ENCODE measurements around the gene C11orf86.

The C11orf86 gene

GRCh38 chr11:66937193-66937733 is 37.8 kb upstream of the C11orf86 start:
- H3K4me3 ChIP-seq (ENCODE audit: low read depth, low read length): no peak overlapping the region
- POLR2A ChIA-PET: no interaction called here
- no peak for DNase-seq (ENCODE audit: low read depth, low spot score)
- TF ChIP-seq CTCF (IDR thresholded peaks at IDR 0.05; ENCODE audit: insufficient read depth, low read length, missing control alignments): no peak
- CTCF ChIA-PET: interaction anchor here (0.6 to 1.1 kb wide), 2 partner anchors 38 to 104 kb away, joined by 3 read pairs; partner anchors contain the start of gene C11orf86

- ChIA-PET CTCF (no interaction called here), POLR2A (no interaction called here)
- TF ChIP-seq CTCF (IDR thresholded peaks at IDR 0.05; ENCODE audit: insufficient read depth, low read length, missing control alignments): no peak
Observed at GRCh38 chr11:66938582-66939135, 36.4 kb upstream of the C11orf86 start.

GRCh38 chr11:66950112-66950535 is 25.0 kb upstream of the C11orf86 start:
- TF ChIP-seq CTCF (IDR thresholded peaks at IDR 0.05; ENCODE audit: insufficient read depth, low read length, missing control alignments): no peak
- ChIA-PET CTCF (no interaction called here), POLR2A (no interaction called here)
- no peak overlapping the region for H3K4me3 ChIP-seq (ENCODE audit: low read depth, low read length)
- no peak for DNase-seq (ENCODE audit: low read depth, low spot score)

More at GRCh38 chr11:66938582-66939135, 36.4 kb upstream of the C11orf86 start:
- no peak overlapping the region for H3K4me3 ChIP-seq (ENCODE audit: low read depth, low read length)
- no peak for DNase-seq (ENCODE audit: low read depth, low spot score)

GRCh38 chr11:66951135-66951534 is 24.0 kb upstream of the C11orf86 start:
- CTCF ChIA-PET: interaction anchor here (0.6 kb wide), 1 partner anchor 57 kb away, joined by 4 read pairs; no protein-coding TSS in a partner anchor
- POLR2A ChIA-PET: no interaction called here
- DNase-seq (ENCODE audit: low read depth, low spot score): no peak
- no peak for TF ChIP-seq CTCF (IDR thresholded peaks at IDR 0.05; ENCODE audit: insufficient read depth, low read length, missing control alignments)
- H3K4me3 ChIP-seq (ENCODE audit: low read depth, low read length): no peak overlapping the region

- POLR2A ChIA-PET: no interaction called here
Observed at GRCh38 chr11:66951927-66952337, 23.2 kb upstream of the C11orf86 start.

More at GRCh38 chr11:66951927-66952337, 23.2 kb upstream of the C11orf86 start:
- H3K4me3 ChIP-seq (ENCODE audit: low read depth, low read length): no peak overlapping the region
- DNase-seq (ENCODE audit: low read depth, low spot score): no peak
- CTCF ChIA-PET: interaction anchor here (0.6 kb wide), 1 partner anchor 55 kb away, joined by 3 read pairs; no protein-coding TSS in a partner anchor
- no peak for TF ChIP-seq CTCF (IDR thresholded peaks at IDR 0.05; ENCODE audit: insufficient read depth, low read length, missing control alignments)

Measured in AG04449 (cell line).